ENCODE data around the gene CXCR1.
"Not testable (repeated sequence)": the region's sequence is repeated elsewhere in the genome, so short reads cannot be mapped to it uniquely, and the experiment has no call there.

The CXCR1 gene

DNA sequence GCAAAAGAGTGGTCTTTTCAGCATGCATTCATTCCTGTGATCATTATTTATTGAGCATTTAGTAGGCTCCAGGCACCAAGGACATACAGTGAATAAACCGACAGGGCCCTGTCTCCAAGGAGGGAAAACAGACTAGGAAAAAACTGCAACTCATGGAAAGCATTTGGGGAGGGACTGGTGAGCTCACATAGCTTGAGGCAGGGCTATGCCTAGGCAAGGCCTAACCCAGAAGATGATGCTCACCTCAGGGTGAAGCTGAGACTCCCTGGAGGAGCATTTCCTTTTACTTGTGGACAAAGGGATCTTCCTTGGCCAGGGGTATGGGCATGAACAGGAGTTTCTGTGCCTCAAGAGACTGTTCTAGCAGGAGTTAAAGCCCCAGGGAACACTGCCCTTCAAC lies 3.9 kb downstream of the CXCR1 start:
- DNase-seq = no peak

DNA sequence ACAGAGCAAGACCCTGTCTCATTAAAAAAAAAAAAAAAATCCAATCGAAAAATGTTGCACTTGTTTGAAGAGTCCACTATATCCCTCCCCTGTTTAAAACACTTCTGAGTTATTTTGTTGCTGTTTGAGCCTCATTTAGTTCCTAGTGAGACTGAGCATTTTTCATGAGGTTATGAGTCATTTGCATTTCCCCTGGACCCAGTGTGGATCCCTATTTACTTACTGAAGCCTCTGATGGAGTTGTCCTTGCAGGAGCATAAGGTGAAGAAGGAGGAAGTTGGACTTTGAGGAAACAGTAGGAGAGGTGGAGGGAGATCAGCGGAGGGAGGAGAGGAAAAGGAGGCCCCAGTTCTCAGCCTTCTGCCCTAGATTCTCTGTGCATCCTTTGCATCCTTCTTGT lies 5.1 kb downstream of the CXCR1 start:
- DNase-seq = no peak

DNA sequence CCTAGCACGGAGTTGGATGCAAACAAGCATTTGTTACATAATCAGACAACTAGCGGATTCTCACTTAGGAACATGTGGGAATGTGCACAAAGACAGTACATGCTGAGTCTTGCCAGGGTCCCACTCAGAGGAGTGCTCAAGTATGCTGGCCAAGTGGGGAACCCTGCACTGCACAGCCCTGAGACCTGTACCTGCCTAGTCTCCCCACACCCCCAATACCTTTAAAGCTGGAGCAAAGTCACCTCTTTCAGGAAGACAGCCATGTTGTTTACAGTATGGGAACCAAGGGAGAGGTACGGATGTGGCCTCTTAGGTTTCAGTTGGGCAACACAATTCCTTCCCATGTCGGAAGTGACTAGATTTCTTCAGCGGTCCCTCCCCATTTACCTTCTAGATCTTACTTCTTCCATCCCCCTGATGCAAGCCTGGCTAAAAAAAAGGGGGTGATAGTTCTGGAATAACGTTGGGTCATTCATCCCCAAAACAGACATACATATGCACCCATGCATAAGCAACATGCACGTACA lies 10.7 kb downstream of the CXCR1 start:
- no peak for DNase-seq

DNA sequence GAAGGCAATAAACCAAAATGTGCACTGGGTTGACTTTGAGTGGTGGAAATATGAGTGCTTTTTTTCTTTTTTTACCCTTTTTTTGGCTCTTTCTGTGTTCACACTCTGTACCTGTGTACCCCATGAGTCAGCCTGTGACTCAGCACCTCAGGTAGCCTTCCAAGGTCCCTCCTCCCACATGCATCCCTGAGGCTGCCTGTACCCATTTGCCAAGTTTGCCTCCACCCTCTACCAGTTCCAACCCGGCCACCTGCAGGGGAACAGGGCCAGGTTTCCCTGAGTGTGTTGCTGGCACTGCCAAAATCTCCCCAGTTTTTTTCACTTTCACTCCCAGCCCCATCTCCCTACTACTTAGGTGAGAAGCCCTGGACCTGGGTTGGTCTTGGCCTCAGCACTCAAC lies 14.0 kb downstream of the CXCR1 start:
- DNase-seq = peak in 2 of 58 donors; percentile 2 to 4

DNA sequence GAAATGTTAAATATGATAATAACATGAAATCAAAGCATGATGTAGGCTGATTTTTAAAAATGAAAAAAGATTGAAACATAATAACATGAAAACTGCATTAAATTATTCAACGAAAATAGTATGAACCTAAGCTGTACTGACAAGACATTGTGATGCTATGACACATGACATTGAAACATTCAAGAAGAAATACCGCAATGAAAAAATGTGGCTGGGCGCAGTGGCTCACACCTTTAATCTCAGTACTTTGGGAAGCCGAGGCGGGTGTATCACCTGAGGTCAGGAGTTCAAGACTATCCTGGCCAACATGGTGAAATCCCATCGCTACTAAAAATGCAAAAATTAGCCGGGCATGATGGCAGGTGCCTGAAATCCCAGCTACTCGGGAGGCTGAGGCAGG lies 14.6 kb downstream of the CXCR1 start:
- no peak for DNase-seq

DNA sequence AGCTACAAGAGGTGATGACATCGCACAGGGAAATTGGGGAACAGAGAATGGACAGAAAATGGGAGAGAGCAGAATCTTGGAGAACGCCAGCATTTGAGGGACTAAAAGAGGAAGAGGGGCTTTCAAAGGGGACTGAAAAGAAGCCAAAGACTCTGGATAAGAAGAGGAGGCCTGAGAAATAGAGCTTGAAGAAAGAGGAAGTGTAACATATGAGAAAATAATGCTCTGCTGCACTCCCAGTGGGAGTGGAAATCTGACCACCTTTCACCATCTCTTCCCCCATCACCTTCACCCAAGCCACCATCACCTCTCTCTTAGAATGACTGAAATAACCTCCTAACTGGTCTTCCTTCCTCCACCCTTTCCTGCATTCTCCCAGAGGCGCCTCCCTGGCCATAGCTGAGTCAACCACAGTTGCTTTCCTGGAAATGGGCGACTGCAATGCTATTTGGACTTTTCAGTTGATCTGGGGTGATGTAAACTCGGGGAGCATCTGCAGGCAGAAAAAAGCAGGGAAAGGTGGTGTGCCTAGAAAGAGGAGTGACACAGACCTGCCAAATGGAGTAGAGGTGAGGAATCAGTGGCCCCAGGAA lies 16.8 kb downstream of the CXCR1 start:
- no peak for DNase-seq

DNA sequence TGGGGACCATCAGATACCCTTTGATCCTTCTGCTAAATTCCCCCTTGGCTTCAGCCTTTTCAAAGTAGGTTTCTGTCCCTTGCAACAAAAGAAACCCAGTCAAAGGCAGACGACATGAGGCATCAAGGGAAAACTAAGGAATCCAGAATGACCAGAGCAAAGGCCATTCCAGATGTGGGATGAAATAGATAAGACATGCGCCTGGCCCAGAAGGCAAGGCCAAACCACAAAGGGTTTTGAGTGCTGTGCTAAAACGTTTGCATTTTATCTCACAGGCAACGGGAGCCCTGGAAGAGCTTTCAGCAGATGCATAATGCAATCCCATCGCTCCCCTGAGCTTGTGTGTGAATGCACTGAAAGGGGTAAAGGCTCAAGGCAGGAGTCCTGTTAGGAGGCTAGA lies 17.7 kb downstream of the CXCR1 start:
- DNase-seq = no peak

DNA sequence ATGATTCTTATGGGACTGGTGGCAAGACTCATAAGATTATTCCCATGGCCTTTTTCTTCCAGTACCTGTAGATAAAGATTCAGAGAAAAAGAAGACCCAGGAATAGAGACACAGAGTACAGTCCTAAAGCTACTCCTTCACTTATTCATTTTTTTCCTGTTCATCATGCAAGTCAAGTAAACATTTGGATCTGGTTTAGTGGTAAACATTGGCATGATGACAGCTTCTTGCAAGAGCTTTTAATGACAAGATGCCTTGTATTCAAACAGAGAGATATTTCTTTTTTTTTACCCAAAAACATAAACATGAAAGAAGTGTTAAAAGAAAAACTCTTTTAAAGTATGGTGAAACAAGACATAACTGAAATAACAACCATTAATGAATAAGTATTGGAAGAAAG lies 20.7 kb downstream of the CXCR1 start:
- DNase-seq = no peak

DNA sequence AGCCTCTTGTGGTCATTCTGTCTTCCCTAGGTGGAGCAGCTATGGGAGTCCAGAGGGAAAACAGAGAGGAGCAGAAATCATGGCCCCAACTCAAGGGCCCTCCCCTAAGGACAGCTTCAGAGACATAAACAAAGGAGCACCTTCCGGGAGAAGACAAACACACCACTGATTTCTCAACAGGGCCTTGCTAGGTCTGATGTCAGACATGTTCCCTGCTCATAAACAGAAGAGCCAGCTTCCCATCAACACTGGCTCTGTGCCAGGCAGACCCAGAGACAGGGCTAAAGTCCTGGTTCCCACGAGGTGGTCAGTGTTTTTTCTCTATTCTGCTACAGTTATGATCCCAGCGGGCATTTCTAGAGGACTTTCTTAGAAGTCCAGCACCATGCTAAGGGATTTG lies 21.6 kb downstream of the CXCR1 start:
- DNase-seq = no peak

DNA sequence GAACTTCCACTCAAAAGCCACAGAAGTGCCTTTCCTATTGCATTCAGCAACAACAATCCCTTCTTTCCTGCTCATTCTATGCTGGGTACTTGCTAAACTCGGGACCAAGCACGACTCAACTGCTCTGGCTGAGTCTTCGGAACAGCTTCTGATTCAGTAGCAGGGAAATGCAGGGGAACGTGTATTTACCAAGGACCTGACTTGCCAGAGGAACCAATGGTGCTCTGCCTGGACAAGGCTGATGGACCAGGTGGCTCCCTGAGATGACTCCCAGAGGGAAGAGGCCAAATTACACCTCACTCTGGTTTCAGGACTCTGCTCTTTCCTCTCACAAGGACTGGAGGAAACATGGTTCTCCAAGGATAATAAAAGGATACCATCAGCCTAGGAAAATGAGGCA lies 28.7 kb downstream of the CXCR1 start:
- DNase-seq = no peak

DNA sequence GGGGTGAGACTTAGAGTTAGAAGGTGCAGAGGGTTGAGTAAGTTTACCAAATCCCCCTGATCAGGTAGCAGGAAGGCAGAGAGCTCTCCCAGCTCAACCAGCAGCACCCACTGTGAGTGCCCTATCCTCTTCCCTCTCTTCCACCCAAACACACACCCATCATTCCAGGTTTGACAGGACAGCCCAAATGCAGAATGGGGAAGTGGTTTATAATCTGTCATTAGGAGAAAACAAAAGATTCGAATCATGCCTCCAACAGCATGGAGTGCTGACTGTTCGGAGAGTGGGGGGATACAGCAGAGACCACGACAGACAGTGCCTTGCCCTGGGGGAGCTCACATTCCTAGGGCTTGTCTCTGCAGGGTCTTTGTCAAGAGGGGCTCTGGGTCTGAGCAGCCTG lies 29.2 kb downstream of the CXCR1 start:
- no peak for DNase-seq

DNA sequence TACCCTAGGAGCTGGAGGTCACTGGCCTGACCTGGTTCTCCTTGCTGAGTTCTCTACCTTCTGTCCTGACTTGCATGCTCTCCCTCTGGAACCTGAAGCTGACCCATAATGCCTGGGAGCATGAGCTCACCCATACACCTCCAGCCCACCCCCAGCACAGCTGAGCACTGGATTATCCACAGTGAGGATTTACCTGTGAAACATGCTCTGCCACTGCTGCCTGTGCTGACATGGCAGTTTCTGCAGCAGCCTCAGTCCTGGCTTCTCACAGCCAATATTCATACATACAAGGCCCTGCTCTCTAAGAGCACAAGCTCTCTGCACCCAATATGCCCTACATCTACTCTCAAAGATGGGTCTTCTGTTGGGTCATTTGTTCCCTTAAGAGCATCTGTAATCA lies 35.9 kb downstream of the CXCR1 start:
- DNase-seq = no peak

DNA sequence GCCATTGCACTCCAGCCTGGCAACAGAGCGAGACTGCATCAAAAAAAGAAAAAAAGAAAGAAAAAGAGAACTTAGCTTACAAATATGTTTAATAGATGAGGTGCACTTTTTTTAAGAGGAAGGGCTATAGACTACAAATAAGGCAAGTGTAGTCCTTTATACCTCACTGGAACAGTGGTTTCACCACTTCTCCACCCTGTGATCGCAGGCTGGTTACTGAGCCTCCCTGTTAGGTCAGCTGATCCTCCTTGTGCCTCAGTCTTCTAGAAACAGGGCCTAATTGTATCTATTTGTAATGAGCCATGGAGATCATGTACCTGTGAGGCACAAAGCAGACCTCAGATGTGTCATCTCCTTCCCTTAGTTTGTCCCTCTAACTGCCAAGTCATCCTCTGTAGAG lies 36.4 kb downstream of the CXCR1 start:
- no peak for DNase-seq

DNA sequence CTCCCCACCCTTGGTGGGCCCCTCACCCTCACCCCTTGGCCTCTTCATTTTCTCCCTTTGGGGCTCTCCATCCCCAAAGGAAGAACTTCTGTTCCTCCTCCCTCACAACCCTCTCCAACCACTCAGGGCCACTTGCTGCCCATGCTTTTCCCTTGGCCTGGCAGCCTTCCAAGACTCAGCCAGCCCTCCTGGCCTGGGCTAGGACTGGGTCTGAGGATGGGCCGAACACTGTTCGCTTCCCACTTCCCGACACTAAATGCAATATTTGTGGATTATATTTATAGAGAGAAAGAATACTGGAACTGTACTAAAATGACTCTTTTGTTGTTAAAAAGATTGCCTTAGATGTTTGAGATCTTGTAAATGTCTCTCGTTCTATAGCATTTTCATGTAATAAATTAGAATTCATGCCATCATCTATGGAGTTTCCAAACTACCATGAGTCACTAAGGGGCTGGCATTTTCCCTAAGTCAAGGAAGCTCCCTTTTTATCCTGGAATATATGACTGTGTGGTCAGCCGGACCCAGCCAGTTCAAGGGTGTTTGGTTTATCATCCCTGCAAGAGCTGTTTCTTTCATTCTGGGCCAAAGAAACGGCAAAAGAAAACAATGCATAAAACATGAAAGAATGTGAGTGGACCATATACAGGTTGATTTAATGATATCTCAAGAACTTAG lies 37.2 kb downstream of the CXCR1 start:
- no peak for DNase-seq

DNA sequence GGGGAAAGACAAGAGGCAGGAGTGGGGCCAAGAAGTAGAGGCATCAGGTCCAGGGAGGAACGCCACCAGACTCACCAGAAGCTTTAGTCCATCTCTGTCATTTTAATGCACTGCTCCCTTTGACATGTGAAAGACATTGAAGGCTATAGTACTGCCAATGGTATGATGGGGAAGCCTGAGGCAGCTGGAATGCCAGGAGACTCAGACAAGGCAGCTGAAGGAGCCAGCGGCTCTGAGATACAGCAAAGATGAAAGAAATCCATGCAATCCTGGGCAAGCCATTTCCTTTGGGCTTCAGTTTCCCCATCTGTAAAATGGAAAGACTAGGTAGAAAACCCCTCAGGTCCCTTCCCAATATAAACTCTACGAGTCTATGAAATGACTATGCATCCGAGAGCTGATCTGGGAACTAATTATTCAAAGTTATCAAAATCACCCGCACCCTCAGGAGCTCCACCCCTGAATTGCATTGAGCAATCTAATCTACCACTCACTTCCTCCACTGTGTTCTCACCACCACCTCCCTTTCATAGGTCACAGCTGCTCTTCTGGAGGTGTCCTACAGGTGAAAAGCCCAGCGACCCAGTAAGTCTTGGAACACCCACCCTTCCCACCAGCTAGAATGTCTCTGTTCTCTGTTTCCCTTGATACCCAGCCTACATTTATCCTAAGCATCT lies 37.8 kb downstream of the CXCR1 start:
- no peak for DNase-seq

DNA sequence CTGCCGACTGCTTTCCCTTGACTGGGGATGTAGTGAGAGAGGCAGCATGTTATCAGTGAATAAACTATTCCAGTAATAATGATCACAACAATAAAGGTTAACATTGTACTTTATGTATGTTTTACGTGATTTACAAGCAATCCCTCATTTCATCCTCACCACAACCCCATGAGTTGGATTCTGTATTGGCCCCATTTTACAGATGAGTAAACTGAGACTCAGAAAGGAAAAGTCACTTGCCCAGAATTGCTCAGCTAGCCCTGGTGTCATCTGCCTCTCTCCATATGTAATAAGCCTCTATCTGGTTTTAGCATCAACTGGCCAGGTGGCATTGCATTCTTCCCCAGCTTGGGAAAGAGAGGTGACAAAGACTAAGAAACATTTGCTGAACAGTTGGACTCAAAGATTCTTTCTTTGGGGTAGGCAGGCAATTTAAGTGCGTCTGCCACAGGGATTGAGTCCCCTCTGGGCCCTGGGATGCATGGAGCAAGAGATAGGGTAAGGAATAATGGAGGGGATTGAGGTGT lies 38.8 kb downstream of the CXCR1 start:
- no peak for DNase-seq

DNA sequence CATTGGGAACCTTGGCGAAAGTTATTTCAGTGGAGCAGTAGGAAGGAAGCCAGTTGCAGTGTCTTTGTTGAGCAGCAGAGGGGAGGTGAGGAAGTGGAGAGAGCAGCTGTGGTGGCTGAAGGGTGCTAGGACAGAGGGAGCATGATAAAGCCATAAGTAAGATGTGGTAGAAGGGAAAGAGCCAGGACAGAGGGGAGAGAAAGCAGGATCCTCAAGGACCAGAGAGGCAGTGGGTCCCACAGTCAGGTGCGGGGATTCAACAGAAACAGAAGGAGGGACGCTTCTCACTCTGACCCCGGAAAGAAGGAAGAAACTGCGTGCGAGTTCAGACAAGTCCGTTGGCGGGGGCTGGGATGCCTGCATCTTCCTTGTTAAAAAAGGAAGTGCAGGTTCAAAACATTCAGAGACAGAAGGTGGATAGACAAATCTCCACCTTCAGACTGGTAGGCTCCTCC lies 41.1 kb downstream of the CXCR1 start, which contains the start of gene CXCR2:
CXCR2 (plus strand) TSS at position 403 of the 455 bp plus-strand sequence. CDS start 8,774 bp downstream, outside the sequence.
- peak in 4 of 58 donors; percentile 3 to 21 (median 10) for DNase-seq

DNA sequence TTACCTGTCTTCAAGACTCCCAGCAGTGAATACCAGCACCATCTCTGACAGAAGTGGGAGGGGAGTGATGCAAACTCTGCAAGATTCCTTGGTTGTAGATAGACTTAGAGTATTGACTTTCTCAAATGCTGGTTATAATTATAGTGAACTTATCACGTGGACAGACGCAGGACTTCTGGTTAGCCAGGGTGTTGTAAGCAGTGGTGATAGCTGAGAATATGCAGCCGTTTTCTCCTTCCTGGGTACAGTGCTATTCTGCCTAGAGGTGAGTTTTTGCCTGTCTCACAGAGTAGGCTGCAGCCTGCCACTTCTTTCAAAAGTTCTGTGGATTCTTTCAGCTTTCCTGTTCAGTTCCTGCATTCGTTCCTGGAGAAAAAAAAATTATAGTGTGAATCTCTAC lies 41.7 kb downstream of the CXCR1 start:
- DNase-seq = no peak

DNA sequence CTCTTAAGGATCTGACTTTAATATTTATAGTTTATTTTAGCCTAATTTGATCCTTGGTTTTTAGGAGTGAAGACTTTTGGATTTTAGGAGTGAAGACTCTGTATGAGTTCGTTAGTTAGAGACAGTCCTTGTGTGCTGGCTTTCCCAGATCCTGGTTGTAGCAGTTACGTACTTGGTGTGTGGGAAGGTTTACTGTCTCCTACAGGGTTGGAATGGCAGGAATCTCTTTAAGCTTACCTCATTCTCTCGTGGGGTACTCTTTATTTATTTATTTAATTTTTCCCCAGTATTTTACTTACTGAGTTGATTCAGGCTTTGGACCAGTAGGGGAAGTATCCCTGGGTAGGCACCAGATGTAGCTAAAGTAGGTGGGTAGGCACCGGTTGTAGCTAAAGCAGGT lies 42.8 kb downstream of the CXCR1 start:
- DNase-seq = no peak

DNA sequence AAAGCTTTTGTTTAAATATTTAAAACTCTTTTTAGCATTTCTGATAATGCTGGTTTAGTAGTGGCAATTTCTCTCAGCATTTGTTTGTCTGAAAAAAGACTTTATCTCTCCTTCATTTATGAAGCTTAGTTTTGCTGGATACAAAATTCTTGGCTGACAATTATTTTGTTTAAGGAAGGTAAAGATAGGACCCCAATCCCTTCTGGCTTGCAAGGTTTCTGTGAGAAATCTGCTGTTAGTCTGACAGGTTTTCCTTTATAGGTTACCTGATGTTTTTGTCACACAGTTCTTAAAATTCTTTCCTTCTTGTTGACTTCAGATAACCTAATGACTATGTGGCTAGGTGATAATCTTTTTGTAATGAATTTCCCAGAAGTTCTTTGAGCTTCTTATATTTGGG lies 44.5 kb downstream of the CXCR1 start:
- not testable (repeated sequence) for DNase-seq

DNA sequence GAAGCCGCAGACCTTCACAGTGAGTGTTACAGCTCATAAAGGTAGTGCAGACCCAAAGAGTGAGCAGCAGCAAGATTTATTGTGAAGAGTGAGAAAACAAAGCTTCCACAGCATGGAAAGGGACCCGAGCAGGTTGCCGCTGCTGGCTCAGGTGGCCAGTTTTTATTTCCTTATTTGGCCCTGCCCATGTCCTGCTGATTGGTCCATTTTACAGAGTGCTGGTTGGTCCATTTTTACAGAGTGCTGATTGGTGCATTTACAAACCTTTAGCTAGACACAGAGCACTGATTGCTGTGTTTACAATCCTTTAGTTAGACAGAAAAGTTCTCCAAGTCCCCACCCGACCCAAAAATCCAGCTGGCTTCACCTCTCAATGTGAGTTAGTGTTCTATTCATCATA lies 45.0 kb downstream of the CXCR1 start:
- not testable (repeated sequence) for DNase-seq

Measured in anterior cingulate cortex (tissue), 58 donors.